DOHH2 (cell line): ENCODE measurements around the gene SSUH2.

Source experiments
- H3F3A ChIP-seq: fragments of 200-600 bp; sonication (generic), shearing (Covaris generic); 2 replicates; pipeline ENCODE4 v1.6.0; 2016; ENCODE audit warnings: antibody characterized with exemption, mild to moderate bottlenecking; ENCODE audit not compliant: control insufficient read depth, insufficient read depth
- H3K27ac ChIP-seq: fragments of 200-600 bp; sonication (generic); 2 replicates; pipeline ENCODE4 v1.5.1; 2014; ENCODE audit warnings: low read depth, mild to moderate bottlenecking, low read length, moderate library complexity
- H3K27me3 ChIP-seq: fragments of 200-600 bp; sonication (generic); 2 replicates; pipeline ENCODE4 v1.6.1; 2014; ENCODE audit warnings: mild to moderate bottlenecking, low read length, mixed read lengths; ENCODE audit not compliant: control insufficient read depth
- H3K36me3 ChIP-seq: fragments of 200-600 bp; sonication (generic); 2 replicates; pipeline ENCODE4 v1.6.1; 2014; ENCODE audit warnings: mild to moderate bottlenecking, low read length, moderate library complexity, mixed read lengths; ENCODE audit not compliant: control insufficient read depth
- H3K4me1 ChIP-seq: fragments of 200-600 bp; sonication (generic); 2 replicates; pipeline ENCODE4 v1.6.1; 2014; ENCODE audit warnings: mild to moderate bottlenecking, low read length, mixed read lengths; ENCODE audit not compliant: control insufficient read depth
- H3K4me2 ChIP-seq: fragments of 200-600 bp; sonication (generic); 2 replicates; pipeline ENCODE4 v1.6.0; 2014; ENCODE audit warnings: mild to moderate bottlenecking, low read length, moderate library complexity
- H3K4me3 ChIP-seq: fragments of 200-600 bp; sonication (generic); 2 replicates; pipeline ENCODE4 v1.5.1; 2014; ENCODE audit warnings: mild to moderate bottlenecking, low read length, mixed read lengths
- H3K79me2 ChIP-seq: fragments of 200-600 bp; sonication (generic); 2 replicates; pipeline ENCODE4 v1.6.1; 2014; ENCODE audit warnings: mild to moderate bottlenecking, low read length, mixed read lengths; ENCODE audit not compliant: control insufficient read depth
- H3K9me2 ChIP-seq: fragments of 200-600 bp; sonication (generic); replicated peaks from 2 replicates; pipeline ENCODE4 v1.6.1; 2014; ENCODE audit warnings: mild to moderate bottlenecking, low read length, mixed read lengths; ENCODE audit not compliant: control insufficient read depth
- H3K9me3 ChIP-seq: fragments of 200-600 bp; sonication (generic); 2 replicates; pipeline ENCODE4 v1.6.1; 2014; ENCODE audit warnings: antibody characterized with exemption, low read length, mixed read lengths; ENCODE audit not compliant: control insufficient read depth, insufficient read depth
- H4K20me1 ChIP-seq: fragments of 200-600 bp; sonication (generic); 2 replicates; pipeline ENCODE4 v1.6.0; 2014; ENCODE audit warnings: low read depth, mild to moderate bottlenecking, antibody characterized with exemption, low read length, moderate library complexity; ENCODE audit not compliant: control insufficient read depth, insufficient read depth
- CTCF ChIP-seq: fragments of 200-600 bp; sonication (generic); IDR thresholded peaks from one replicate; pipeline ENCODE4 v1.5.1; 2014; ENCODE audit warnings: antibody characterized with exemption, mild to moderate bottlenecking, low read depth, low read length; ENCODE audit not compliant: poor library complexity, severe bottlenecking
- EZH2phosphoT487 ChIP-seq: fragments of 200-600 bp; sonication (generic); IDR thresholded peaks from 2 replicates; pipeline ENCODE4 v1.6.1; 2017; ENCODE audit warnings: borderline replicate concordance, mild to moderate bottlenecking, antibody characterized with exemption, low read length, moderate library complexity, mixed read lengths

The SSUH2 gene

GRCh38 chr3:8607234-8608040 is 37.2 kb downstream of the SSUH2 start:
- TF ChIP-seq EZH2phosphoT487 (no peak), CTCF (no peak)
- Histone ChIP-seq H3K27me3 (no peaks in the 10 kb centered on the region), H3K36me3 (no peaks in the 10 kb centered on the region), H3K4me1 (no peaks in the 10 kb centered on the region), H3F3A (no peaks in the 10 kb centered on the region), H3K27ac (no peak overlapping the region), H3K79me2 (no peaks in the 10 kb centered on the region), H3K9me3 (no peaks in the 10 kb centered on the region), H3K4me3 (no peak overlapping the region), H3K4me2 (no peak overlapping the region), H4K20me1 (no peaks in the 10 kb centered on the region), H3K9me2 (no peaks in the 10 kb centered on the region)

GRCh38 chr3:8606701-8607231 is 37.8 kb downstream of the SSUH2 start:
- H3K9me2 ChIP-seq = no peaks in the 10 kb centered on the region
- no peaks in the 10 kb centered on the region for H3F3A ChIP-seq
- H3K4me3 ChIP-seq = no peak overlapping the region
- H3K79me2 ChIP-seq = no peaks in the 10 kb centered on the region
- TF ChIP-seq EZH2phosphoT487 = no peak
- no peak for TF ChIP-seq CTCF
- no peaks in the 10 kb centered on the region for H3K36me3 ChIP-seq
- no peaks in the 10 kb centered on the region for H3K4me1 ChIP-seq
- H4K20me1 ChIP-seq = no peaks in the 10 kb centered on the region
- H3K27ac ChIP-seq = no peak overlapping the region
- H3K27me3 ChIP-seq = no peaks in the 10 kb centered on the region
- no peak overlapping the region for H3K4me2 ChIP-seq
- H3K9me3 ChIP-seq = no peaks in the 10 kb centered on the region

- Histone ChIP-seq H3K27ac (no peak overlapping the region), H3K4me3 (no peak overlapping the region), H3K9me2 (no peaks in the 10 kb centered on the region), H3K4me1 (no peaks in the 10 kb centered on the region), H3K79me2 (no peaks in the 10 kb centered on the region), H3F3A (no peaks in the 10 kb centered on the region), H4K20me1 (no peaks in the 10 kb centered on the region), H3K9me3 (no peaks in the 10 kb centered on the region), H3K27me3 (no peaks in the 10 kb centered on the region), H3K4me2 (no peak overlapping the region), H3K36me3 (no peaks in the 10 kb centered on the region)
- no peak for TF ChIP-seq CTCF
- TF ChIP-seq EZH2phosphoT487 = no peak
These were observed 39.6 kb downstream of the SSUH2 start for GRCh38 chr3:8604988-8605387.
